NT2/D1 (cell line): ENCODE measurements around the gene RIPOR2.

Experiments
- YY1 ChIP-seq: IDR thresholded peaks from 2 replicates; pipeline ENCODE4 v1.6.1; 2011; ENCODE audit not compliant: insufficient read length, insufficient read depth
- ZNF274 ChIP-seq: IDR thresholded peaks from 2 replicates; pipeline ENCODE4 v1.6.1; 2011; ENCODE audit warnings: mild to moderate bottlenecking, low read depth, low read length

GRCh38 chr6:24961852-24962251 lies 26.1 kb upstream of the RIPOR2 start:
- TF ChIP-seq YY1 (no peak), ZNF274 (no peak)
